ENCODE measurements around the gene TOP1.
"Not testable (repeated sequence)": the region's sequence is repeated elsewhere in the genome, so short reads cannot be mapped to it uniquely, and the experiment has no call there.

Gene TOP1

DNA sequence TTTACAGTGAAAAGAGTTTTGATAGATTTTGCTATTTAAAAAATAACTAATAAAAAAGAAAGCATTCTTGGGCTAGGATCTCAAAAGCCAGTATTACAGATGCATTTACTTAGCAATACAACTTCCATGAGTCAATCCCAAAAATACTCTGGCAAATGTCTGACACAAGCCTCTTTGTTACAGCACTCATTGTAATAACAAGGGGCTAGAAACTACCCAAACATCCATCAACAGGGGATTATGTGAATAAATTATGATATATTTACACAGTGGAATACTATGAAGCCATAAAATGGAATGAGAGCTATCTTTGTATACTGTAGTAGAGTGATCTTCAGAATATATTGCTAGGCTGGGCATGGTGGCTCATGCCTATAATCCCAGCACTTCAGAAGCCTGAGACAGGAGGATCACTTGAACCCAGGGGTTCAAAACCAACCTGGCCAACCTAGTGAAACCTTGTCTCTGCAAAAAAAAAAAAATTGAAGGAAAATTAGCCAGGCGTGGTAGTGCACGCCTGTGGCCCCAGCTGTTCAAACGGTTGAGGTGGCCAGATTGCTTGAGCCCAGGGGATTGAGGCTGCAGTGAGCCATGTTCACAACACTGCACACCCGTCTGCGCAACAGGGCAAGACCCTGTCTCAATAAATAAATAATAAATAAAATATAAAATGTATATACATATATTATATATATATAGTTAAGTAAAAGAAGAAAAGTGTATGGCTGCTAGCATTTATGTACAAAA, 34.7 kb upstream of the TOP1 start:
- Histone ChIP-seq H3K36me3 (ENCODE audit: insufficient read depth, low read length) (no peaks in the 10 kb centered on the region), H3K4me1 (ENCODE audit: insufficient read depth, low read length) (peaks cover 3% of the 10 kb centered on the region), H2AFZ (ENCODE audit: low read depth, low read length) (no peak overlapping the region), H3K4me3 (ENCODE audit: low read length) (no peak overlapping the region), H3K9me3 (ENCODE audit: low read length) (no peaks in the 10 kb centered on the region), H3K27me3 (ENCODE audit: insufficient read depth, low read length) (no peaks in the 10 kb centered on the region)

DNA sequence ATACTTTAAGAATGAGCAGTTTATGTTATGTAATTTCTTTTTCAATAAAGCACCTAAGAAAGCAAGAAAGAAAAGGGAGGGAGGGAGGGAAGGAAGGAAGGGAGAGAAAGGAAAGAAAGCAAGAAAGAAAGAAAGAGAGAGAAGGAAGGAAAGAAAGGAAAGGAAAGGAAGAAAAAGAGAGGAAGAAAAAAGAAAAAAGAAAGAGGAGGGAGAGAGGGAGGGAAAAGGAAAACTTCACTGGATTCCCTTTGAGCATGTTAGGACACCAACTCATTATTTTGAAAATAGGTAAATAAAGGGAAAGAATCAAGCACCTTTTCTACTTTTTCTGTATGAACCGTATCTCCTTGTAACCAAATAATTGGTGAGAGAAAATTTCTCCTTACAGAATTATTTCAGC, 32.3 kb upstream of the TOP1 start:
- H3K36me3 ChIP-seq (ENCODE audit: insufficient read depth, low read length) = no peaks in the 10 kb centered on the region
- no peak overlapping the region for H2AFZ ChIP-seq (ENCODE audit: low read depth, low read length)
- H3K27me3 ChIP-seq (ENCODE audit: insufficient read depth, low read length) = no peaks in the 10 kb centered on the region
- no peaks in the 10 kb centered on the region for H3K4me1 ChIP-seq (ENCODE audit: insufficient read depth, low read length)
- no peak overlapping the region for H3K4me3 ChIP-seq (ENCODE audit: low read length)
- no peaks in the 10 kb centered on the region for H3K9me3 ChIP-seq (ENCODE audit: low read length)

DNA sequence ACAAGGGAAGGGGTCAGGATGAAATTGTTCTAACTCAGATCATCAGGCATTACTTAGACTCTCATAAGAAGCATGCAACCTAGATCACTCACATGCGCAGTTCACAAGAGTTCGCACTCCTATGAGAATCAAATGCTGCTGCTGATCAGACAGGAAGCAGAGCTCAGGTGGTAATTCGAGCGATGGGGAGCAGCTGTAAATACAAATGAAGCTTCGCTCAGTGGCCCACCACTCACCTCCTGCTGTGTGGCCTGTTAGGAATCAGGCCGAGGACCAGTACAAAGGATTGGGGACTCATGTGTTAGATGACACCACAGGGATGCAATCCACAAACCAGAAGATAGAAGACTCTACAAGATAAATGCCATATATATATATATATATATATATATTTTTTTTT, 31.5 kb upstream of the TOP1 start:
- Histone ChIP-seq H2AFZ (ENCODE audit: low read depth, low read length) (no peak overlapping the region), H3K27me3 (ENCODE audit: insufficient read depth, low read length) (no peaks in the 10 kb centered on the region), H3K36me3 (ENCODE audit: insufficient read depth, low read length) (no peaks in the 10 kb centered on the region), H3K4me1 (ENCODE audit: insufficient read depth, low read length) (no peaks in the 10 kb centered on the region), H3K9me3 (ENCODE audit: low read length) (no peaks in the 10 kb centered on the region), H3K4me3 (ENCODE audit: low read length) (no peak overlapping the region)

DNA sequence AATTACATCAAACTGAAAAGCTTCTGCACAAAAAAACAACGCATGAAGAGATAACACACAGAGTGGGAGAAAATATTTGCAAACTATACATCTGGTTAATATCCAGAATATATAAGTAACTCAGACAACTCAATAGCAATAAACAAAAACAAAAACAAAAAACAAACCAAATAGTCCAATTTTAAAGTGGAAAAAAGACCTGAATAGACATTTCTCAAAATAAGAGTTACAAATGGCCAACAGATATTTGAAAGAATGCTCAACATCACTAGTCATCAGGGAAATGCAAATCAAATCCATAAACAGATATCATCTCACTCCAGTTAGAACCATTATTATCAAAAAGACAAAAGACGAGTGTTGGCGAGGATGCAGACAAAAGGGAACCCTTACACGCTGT, 28.8 kb upstream of the TOP1 start:
- H3K4me3 ChIP-seq (ENCODE audit: low read length) = no peak overlapping the region
- H3K27me3 ChIP-seq (ENCODE audit: insufficient read depth, low read length) = no peaks in the 10 kb centered on the region
- H2AFZ ChIP-seq (ENCODE audit: low read depth, low read length) = no peak overlapping the region
- H3K4me1 ChIP-seq (ENCODE audit: insufficient read depth, low read length) = no peaks in the 10 kb centered on the region
- H3K36me3 ChIP-seq (ENCODE audit: insufficient read depth, low read length) = no peaks in the 10 kb centered on the region
- no peaks in the 10 kb centered on the region for H3K9me3 ChIP-seq (ENCODE audit: low read length)

DNA sequence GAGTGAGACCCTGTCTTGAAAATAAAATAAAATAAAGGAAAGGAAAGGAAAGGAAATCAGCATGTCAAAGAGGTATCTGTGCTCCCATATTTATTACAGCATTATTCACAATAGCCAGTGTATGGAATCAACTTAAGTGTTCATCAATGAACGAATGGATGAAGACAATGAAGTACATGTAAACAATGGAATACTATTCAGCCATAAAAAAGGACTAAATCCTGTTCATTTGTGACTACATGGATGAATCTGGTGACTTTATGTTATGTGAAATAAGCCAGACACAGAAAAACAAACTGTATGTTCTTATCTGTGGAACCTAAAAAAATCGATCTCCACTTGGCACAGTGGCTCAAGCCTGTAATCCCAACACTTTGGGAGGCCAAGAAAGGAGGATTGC, 28.0 kb upstream of the TOP1 start:
- H2AFZ ChIP-seq (ENCODE audit: low read depth, low read length) = no peak overlapping the region
- no peaks in the 10 kb centered on the region for H3K9me3 ChIP-seq (ENCODE audit: low read length)
- H3K4me3 ChIP-seq (ENCODE audit: low read length) = no peak overlapping the region
- no peaks in the 10 kb centered on the region for H3K27me3 ChIP-seq (ENCODE audit: insufficient read depth, low read length)
- no peaks in the 10 kb centered on the region for H3K4me1 ChIP-seq (ENCODE audit: insufficient read depth, low read length)
- no peaks in the 10 kb centered on the region for H3K36me3 ChIP-seq (ENCODE audit: insufficient read depth, low read length)

DNA sequence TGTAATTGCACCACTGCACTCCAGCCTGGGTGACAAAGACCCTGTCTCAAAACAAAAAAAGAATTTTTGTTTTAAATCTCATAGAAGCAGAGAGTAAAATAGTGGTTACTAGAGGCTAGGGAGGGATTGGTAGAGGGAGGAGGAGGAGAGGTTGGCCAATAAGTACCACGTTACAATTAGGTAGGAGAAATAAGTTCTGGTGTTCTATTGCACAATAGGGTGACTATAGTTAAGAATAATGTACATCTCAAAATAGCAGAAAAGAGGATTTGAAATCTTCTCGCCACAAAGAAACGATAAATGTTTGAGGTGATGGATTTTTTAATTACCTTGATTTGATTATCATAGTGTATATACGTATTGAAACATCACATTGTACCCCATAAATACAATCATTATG, 27.1 kb upstream of the TOP1 start:
- H3K4me3 ChIP-seq (ENCODE audit: low read length) = no peak overlapping the region
- no peaks in the 10 kb centered on the region for H3K4me1 ChIP-seq (ENCODE audit: insufficient read depth, low read length)
- no peaks in the 10 kb centered on the region for H3K27me3 ChIP-seq (ENCODE audit: insufficient read depth, low read length)
- peaks cover 2% of the 10 kb centered on the region for H3K9me3 ChIP-seq (ENCODE audit: low read length)
- no peaks in the 10 kb centered on the region for H3K36me3 ChIP-seq (ENCODE audit: insufficient read depth, low read length)
- H2AFZ ChIP-seq (ENCODE audit: low read depth, low read length) = no peak overlapping the region

DNA sequence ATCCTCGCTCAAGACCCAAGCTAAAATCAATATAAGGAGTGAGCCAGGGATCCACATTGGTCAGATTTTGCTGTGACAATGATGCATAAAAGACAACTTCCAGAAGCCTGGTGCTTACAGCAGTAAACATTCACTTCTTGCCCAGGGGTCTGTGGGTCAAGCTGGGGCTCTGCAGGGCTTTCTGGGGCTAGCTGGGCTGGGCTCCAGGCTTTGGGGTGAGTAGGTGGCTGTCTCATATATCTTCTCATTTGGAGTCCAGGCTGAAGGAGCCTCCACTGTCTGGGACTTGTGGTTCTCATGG, 25.8 kb upstream of the TOP1 start:
- Histone ChIP-seq H3K36me3 (ENCODE audit: insufficient read depth, low read length) (no peaks in the 10 kb centered on the region), H3K4me3 (ENCODE audit: low read length) (no peak overlapping the region), H3K9me3 (ENCODE audit: low read length) (peaks cover 2% of the 10 kb centered on the region)

DNA sequence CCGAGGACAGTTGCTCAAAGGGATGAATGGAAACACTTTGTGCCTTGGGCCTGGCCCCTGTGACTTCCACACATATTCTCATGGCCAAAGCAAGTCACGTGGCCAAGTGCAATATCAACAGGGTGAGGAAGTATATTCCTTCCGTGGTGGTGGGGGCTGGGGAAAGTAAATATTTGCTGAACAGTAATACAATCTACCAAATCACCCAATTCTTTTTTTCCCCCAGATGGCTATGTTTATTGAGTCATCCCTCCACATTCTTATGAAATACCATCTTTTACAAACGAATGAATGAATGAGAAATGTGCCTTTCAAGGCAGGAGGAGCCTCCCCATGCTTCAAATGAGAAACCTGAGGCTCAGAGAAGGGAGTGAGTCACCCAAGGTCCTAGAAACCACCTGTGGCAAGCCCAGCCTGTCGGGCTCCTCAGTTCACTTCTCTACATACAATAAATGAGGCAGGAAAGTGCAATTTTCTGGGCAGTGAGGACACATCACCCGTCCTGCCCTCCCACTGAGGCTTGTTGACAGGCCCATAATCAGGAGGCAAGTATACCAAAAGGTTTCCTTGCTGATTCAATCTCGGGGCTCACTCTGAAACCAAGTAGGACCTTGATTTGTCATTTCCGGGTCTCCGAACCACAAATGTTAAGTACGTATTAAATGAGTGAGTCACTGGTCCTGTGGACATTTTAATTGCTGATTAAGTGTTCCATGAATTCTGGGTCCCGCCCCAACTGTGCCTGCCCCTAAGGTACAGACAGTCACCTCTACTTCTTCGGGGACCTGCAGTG, 25.3 kb upstream of the TOP1 start:
- Histone ChIP-seq H3K4me1 (ENCODE audit: insufficient read depth, low read length) (no peaks in the 10 kb centered on the region), H3K27me3 (ENCODE audit: insufficient read depth, low read length) (no peaks in the 10 kb centered on the region), H2AFZ (ENCODE audit: low read depth, low read length) (no peak overlapping the region), H3K4me3 (ENCODE audit: low read length) (no peak overlapping the region), H3K36me3 (ENCODE audit: insufficient read depth, low read length) (no peaks in the 10 kb centered on the region), H3K9me3 (ENCODE audit: low read length) (peaks cover 2% of the 10 kb centered on the region)

More for the DNA sequence above, 25.8 kb upstream of the TOP1 start:
- H3K4me1 ChIP-seq (ENCODE audit: insufficient read depth, low read length) = no peaks in the 10 kb centered on the region
- H2AFZ ChIP-seq (ENCODE audit: low read depth, low read length) = no peak overlapping the region
- no peaks in the 10 kb centered on the region for H3K27me3 ChIP-seq (ENCODE audit: insufficient read depth, low read length)

DNA sequence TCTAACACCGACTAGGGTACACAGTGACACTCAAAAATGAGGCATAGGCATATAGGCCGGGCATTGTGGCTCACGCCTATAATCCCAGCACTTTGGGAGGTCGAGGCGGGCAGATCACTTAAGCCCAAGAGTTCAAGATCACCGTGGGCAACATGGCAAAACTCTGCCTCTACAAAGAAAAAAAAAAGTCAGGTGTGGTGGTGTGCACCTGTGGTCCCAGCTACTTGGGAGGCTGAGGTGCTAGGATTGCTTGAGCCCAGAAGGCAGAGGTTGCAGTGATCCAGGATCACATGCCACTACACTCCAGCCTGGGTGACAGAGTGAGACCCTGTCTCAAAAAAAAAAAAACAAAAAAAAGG, 24.7 kb upstream of the TOP1 start:
- H3K27me3 ChIP-seq (ENCODE audit: insufficient read depth, low read length); H3K36me3 ChIP-seq (ENCODE audit: insufficient read depth, low read length); H3K9me3 ChIP-seq (ENCODE audit: low read length); H3K4me1 ChIP-seq (ENCODE audit: insufficient read depth, low read length); H2AFZ ChIP-seq (ENCODE audit: low read depth, low read length); H3K4me3 ChIP-seq (ENCODE audit: low read length): not testable (repeated sequence)

DNA sequence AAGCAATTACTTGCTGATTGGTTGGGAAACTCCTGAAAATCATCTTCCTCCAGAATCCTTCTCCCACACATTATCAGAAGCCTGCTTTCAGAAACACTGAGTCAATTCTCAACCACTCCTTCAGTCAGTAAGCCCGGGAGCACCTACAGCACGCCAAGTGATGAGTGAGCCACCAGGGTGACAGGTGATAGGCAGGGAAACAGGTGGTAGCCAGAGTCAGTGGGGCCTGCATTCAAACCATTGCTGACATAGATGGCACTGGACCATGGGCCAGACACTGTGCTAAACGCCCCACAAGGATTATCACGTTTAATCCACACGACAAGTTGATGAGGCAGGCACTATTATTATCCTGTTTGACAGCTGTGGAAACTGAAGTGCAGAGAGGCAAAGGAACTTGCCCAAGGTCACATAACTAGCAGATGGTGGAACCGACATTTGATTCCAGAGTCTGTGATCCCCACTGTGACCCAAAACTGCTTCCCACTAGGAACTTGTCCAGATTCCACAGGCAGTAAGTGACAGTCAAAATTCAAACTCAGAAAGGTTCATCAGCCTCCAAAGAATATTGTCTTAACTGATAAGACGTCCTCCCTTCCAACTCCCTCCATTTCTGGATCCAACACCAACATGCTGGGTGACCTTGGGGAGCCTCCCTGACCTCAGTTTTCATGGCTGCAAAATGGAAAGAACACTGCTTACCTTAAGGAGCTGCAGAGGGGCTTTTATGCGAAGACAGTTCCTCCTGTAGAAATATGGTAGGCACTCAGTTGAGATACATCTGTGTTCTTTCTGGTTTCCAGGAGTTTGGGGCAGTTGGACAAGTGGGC, 23.9 kb upstream of the TOP1 start:
- Histone ChIP-seq H3K36me3 (ENCODE audit: insufficient read depth, low read length) (no peaks in the 10 kb centered on the region), H3K9me3 (ENCODE audit: low read length) (peaks cover 2% of the 10 kb centered on the region), H3K4me3 (ENCODE audit: low read length) (no peak overlapping the region), H3K27me3 (ENCODE audit: insufficient read depth, low read length) (no peaks in the 10 kb centered on the region), H3K4me1 (ENCODE audit: insufficient read depth, low read length) (no peaks in the 10 kb centered on the region), H2AFZ (ENCODE audit: low read depth, low read length) (no peak overlapping the region)

DNA sequence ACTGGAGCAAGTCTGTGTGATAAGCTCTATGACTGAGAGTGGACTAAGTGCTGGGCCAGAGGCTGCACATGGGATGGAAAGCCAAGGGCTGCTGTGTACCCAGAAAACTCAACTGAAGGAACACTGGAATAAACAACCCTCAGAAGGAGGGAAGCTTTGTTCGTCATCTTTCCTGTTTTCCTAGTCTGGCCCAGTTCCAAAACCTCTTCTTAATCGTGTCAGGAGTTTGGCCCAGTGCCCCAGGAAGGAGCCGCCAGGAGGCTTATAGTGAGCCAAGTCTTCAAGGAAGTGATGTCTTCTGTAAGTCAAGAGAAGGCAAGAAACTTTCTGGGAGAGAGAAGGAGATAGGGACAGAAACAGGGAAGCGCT, 23.3 kb upstream of the TOP1 start:
- H3K27me3 ChIP-seq (ENCODE audit: insufficient read depth, low read length) = no peaks in the 10 kb centered on the region
- peaks cover 2% of the 10 kb centered on the region for H3K9me3 ChIP-seq (ENCODE audit: low read length)
- no peak overlapping the region for H3K4me3 ChIP-seq (ENCODE audit: low read length)
- H3K36me3 ChIP-seq (ENCODE audit: insufficient read depth, low read length) = no peaks in the 10 kb centered on the region
- H2AFZ ChIP-seq (ENCODE audit: low read depth, low read length) = no peak overlapping the region
- H3K4me1 ChIP-seq (ENCODE audit: insufficient read depth, low read length) = no peaks in the 10 kb centered on the region

DNA sequence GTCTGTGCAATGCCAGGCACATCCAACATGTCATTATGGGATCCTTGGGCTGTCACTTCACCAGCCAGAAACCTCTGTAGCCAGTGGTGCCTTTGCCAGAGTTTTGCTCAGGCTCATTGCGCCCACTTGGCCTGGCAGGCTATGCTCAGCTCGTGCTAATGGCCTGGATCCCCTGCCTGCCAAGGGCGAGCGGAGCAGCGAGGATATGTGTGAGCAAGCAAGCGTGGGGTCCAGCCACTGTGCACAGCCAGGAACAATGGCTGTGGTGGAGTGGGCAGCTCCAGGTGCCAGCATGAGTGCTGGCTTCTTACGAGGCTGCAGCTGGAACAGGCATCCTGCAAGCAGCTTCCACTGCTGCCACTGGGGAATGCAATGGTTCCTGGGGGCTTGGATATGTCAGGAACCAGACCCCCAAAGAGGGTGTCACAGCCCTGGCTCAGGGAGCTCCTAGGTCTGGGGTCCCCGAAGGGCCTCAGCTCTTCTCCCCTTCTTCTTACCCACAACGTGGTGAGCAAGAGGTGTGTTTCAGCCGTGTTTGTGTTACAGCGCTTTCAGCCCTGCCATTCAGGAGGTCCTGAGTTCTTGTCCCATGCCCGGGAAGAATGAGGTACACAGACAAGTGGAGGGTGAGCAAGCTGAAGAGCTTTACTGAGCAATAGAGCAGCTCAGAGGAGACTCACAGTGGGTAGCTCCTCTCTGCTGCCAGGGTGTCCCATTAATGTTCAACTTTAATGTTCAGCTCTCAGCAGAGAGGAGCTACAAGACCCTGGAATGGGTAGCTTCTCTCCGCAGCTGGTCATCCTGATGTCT, 22.3 kb upstream of the TOP1 start:
- Histone ChIP-seq H3K27me3 (ENCODE audit: insufficient read depth, low read length) (no peaks in the 10 kb centered on the region), H3K9me3 (ENCODE audit: low read length) (peaks cover 2% of the 10 kb centered on the region), H2AFZ (ENCODE audit: low read depth, low read length) (no peak overlapping the region), H3K4me1 (ENCODE audit: insufficient read depth, low read length) (no peaks in the 10 kb centered on the region), H3K36me3 (ENCODE audit: insufficient read depth, low read length) (no peaks in the 10 kb centered on the region), H3K4me3 (ENCODE audit: low read length) (no peak overlapping the region)

Data from neuron (in vitro differentiated cells).